HG03097 (cell line): ENCODE measurements around the gene ZC3H4.

Source experiments
- ATAC-seq: cut with Tn5 transposase; IDR thresholded peaks from one replicate; pipeline ENCODE4 v1.9.1; 2021; ENCODE audit not compliant: unreplicated experiment, low FRiP score

The ZC3H4 gene

GRCh38 chr19:47134545-47134944 lies 21.0 kb upstream of the ZC3H4 start:
- ATAC-seq = no peak

GRCh38 chr19:47133021-47133471 lies 19.5 kb upstream of the ZC3H4 start:
- ATAC-seq = no peak

GRCh38 chr19:47132194-47132852 lies 18.7 kb upstream of the ZC3H4 start:
- ATAC-seq = no peak

- peak; percentile 79 for ATAC-seq
These were observed 17.1 kb upstream of the ZC3H4 start, which contains the start of gene SAE1 for GRCh38 chr19:47130589-47131227. TSS of gene SAE1 (plus strand) at chr19:47130835. CDS start at chr19:47130931, 96 bp downstream.

GRCh38 chr19:47130120-47130588 lies 16.6 kb upstream of the ZC3H4 start:
- ATAC-seq = no peak

- ATAC-seq = no peak
These were observed 16.0 kb upstream of the ZC3H4 start for GRCh38 chr19:47129579-47129978.

GRCh38 chr19:47125669-47125938 lies 12.0 kb upstream of the ZC3H4 start:
- ATAC-seq = no peak

GRCh38 chr19:47124937-47125668 lies 11.5 kb upstream of the ZC3H4 start:
- no peak for ATAC-seq

GRCh38 chr19:47123406-47123805 lies 9.8 kb upstream of the ZC3H4 start:
- ATAC-seq = no peak

- ATAC-seq = no peak
These were observed 9.1 kb upstream of the ZC3H4 start for GRCh38 chr19:47122359-47123335.

GRCh38 chr19:47120470-47121067 lies 7.0 kb upstream of the ZC3H4 start:
- ATAC-seq = no peak

GRCh38 chr19:47113850-47114651 lies 475 bp upstream of the ZC3H4 start:
- no peak for ATAC-seq

GRCh38 chr19:47112166-47112996 lies 1.2 kb downstream of the ZC3H4 start:
- peak; percentile 18 for ATAC-seq

- no peak for ATAC-seq
These were observed 1.9 kb downstream of the ZC3H4 start for GRCh38 chr19:47111682-47112165.

GRCh38 chr19:47111006-47111621 lies 2.5 kb downstream of the ZC3H4 start:
- ATAC-seq = no peak

- no peak for ATAC-seq
These were observed 3.0 kb downstream of the ZC3H4 start for GRCh38 chr19:47110521-47111005.

- ATAC-seq = no peak
These were observed 3.8 kb downstream of the ZC3H4 start for GRCh38 chr19:47109541-47110375.
